Neuronal stem cell (in vitro differentiated cells): ENCODE data around the gene RNF157.

ENCODE experiments used
- DNase-seq: peaks from one replicate; pipeline ENCODE4 v3.0.0-alpha.2; 2013; ENCODE audit warnings: low spot score
- H2AFZ ChIP-seq: one replicate; pipeline ENCODE4 v1.6.1; 2013; ENCODE audit warnings: mild to moderate bottlenecking, low read length, inconsistent platforms
- H2AK5ac ChIP-seq: 2 replicates; pipeline ENCODE4 v1.6.1; 2013; ENCODE audit warnings: low read depth, mild to moderate bottlenecking, inconsistent platforms, low read length, moderate library complexity, mixed read lengths
- H2BK120ac ChIP-seq: 2 replicates; pipeline ENCODE4 v1.6.1; 2013; ENCODE audit warnings: low read depth, mild to moderate bottlenecking, inconsistent platforms, low read length, moderate library complexity, mixed read lengths
- H2BK12ac ChIP-seq: one replicate; pipeline ENCODE4 v1.6.1; 2013; ENCODE audit warnings: low read length, inconsistent platforms
- H2BK15ac ChIP-seq: 2 replicates; pipeline ENCODE4 v1.6.1; 2013; ENCODE audit warnings: mild to moderate bottlenecking, low read length, inconsistent platforms, mixed read lengths
- H2BK5ac ChIP-seq: one replicate; pipeline ENCODE4 v1.6.1; 2013; ENCODE audit warnings: inconsistent platforms, mild to moderate bottlenecking, low read length, moderate library complexity
- H3K14ac ChIP-seq: one replicate; pipeline ENCODE4 v1.6.1; 2013; ENCODE audit warnings: low read length, inconsistent platforms
- H3K18ac ChIP-seq: 2 replicates; pipeline ENCODE4 v1.6.1; 2013; ENCODE audit warnings: low read length, inconsistent platforms
- H3K23ac ChIP-seq: 2 replicates; pipeline ENCODE4 v1.6.1; 2013; ENCODE audit warnings: low read depth, mild to moderate bottlenecking, mixed read lengths, low read length, inconsistent platforms; ENCODE audit not compliant: poor library complexity
- H3K27ac ChIP-seq: replicated peaks from 3 replicates; pipeline ENCODE4 v1.5.1; 2013; ENCODE audit warnings: low read length, inconsistent platforms
- H3K27me3 ChIP-seq, 3 experiments: 2 replicates each; pipeline ENCODE4 v1.6.1; 2013; ENCODE audit warnings: low read length in 3 of 3, mild to moderate bottlenecking in 2 of 3, inconsistent platforms in 1 of 3, low read depth in 1 of 3, mixed read lengths in 1 of 3, moderate library complexity in 1 of 3; ENCODE audit not compliant: control insufficient read depth in 3 of 3, insufficient read depth in 3 of 3
- H3K36me3 ChIP-seq, 2 donors: replicated peaks in 1 of 2; 2 replicates each; pipeline ENCODE4 v1.6.1; 2013; ENCODE audit warnings: low read length in 2 of 2; ENCODE audit not compliant: control insufficient read depth in 2 of 2, insufficient read depth in 2 of 2
- H3K4ac ChIP-seq: 2 replicates; pipeline ENCODE4 v1.6.1; 2013; ENCODE audit warnings: inconsistent platforms, mild to moderate bottlenecking, low read length, moderate library complexity
- H3K4me1 ChIP-seq, 2 donors: 1 replicate in 1 of 2; 2 replicates in 1 of 2; pipeline ENCODE4 v1.6.1; 2013; ENCODE audit warnings: low read length in 2 of 2, low read depth in 1 of 2; ENCODE audit not compliant: control insufficient read depth in 2 of 2, insufficient read depth in 1 of 2
- H3K4me2 ChIP-seq: one replicate; pipeline ENCODE4 v1.6.1; 2013; ENCODE audit warnings: mild to moderate bottlenecking, low read length, inconsistent platforms; ENCODE audit not compliant: insufficient read depth, poor library complexity, severe bottlenecking
- H3K4me3 ChIP-seq, 2 donors: 2 replicates each; pipeline ENCODE4 v1.5.1; 2013; ENCODE audit warnings: low read length in 2 of 2, mild to moderate bottlenecking in 2 of 2, inconsistent platforms in 1 of 2, moderate library complexity in 1 of 2
- H3K79me1 ChIP-seq: one replicate; pipeline ENCODE4 v1.6.1; 2013; ENCODE audit warnings: low read depth, mild to moderate bottlenecking, inconsistent platforms, low read length, moderate library complexity
- H3K9ac ChIP-seq: one replicate; pipeline ENCODE4 v1.6.1; 2013; ENCODE audit warnings: mild to moderate bottlenecking, low read depth, low read length, inconsistent platforms; ENCODE audit not compliant: poor library complexity
- H3K9me3 ChIP-seq, 2 donors: replicated peaks in 1 of 2; 2 replicates each; pipeline versions ENCODE3 to v1.6.1; 2013; ENCODE audit warnings: low read length in 2 of 2, mild to moderate bottlenecking in 2 of 2, inconsistent platforms in 1 of 2, low read depth in 1 of 2, mixed read lengths in 1 of 2, moderate library complexity in 1 of 2; ENCODE audit not compliant: control insufficient read depth in 2 of 2, insufficient read depth in 1 of 2
- H4K8ac ChIP-seq: one replicate; pipeline ENCODE4 v1.6.1; 2013; ENCODE audit warnings: low read depth, mild to moderate bottlenecking, inconsistent platforms, low read length, moderate library complexity
- H4K91ac ChIP-seq: one replicate; pipeline ENCODE4 v1.6.1; 2013; ENCODE audit warnings: low read length, low read depth, mild to moderate bottlenecking, inconsistent platforms; ENCODE audit not compliant: poor library complexity
- WGBS, 2 donors: extraction: QIAGEN DNeasy Blood & Tissue Kit; methylation state at CpG; one replicate each; pipeline ENCODE4 v1.1.7; 2013; ENCODE audit warnings: missing lambda C conversion rate in 2 of 2, mixed read lengths in 1 of 2; ENCODE audit not compliant: insufficient read length in 2 of 2, insufficient replicate concordance in 1 of 2; ENCODE audit errors: extremely low coverage in 2 of 2; 5-methylcytosine and 5-hydroxymethylcytosine counted together

The RNF157 gene

DNA sequence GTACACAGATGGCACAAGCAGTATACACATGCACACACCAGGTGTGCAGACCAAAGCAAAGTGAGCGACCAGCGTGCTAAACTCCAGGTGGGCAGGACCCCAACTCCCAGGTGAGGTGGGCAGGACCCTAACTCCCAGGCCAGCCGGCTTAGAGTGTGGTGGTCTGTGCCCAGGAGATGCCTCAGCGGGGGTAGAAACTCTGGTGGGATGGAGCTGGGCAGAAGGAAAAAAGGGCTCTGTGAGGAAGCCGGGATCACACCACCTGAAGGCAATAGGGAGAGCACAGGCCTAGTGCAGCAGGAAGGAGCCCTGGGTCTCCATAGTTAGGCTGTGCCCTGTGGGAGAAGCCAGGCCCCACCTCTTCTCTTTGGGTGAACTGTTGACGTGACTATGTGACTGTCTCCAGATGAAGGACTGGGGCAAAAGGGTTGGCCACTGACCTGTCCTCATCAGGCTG, 97.7 kb downstream of the RNF157 start:
- no peak overlapping the region for H3K27ac ChIP-seq
- H2AFZ ChIP-seq, result no peak overlapping the region
- peaks cover 0 to 5% of the 10 kb centered on the region in 2 donors for H3K9me3 ChIP-seq
- no peak overlapping the region for H2BK15ac ChIP-seq
- peak overlapping the region; percentile 27 for H2AK5ac ChIP-seq
- no CpG with 5 or more reads among the region's 6 CpGs for WGBS, 2 donors
- no peak overlapping the region for H3K23ac ChIP-seq
- H2BK5ac ChIP-seq, result no peak overlapping the region
- H3K9ac ChIP-seq, result no peak overlapping the region
- no peak for DNase-seq
- peaks cover 30 to 52% of the 10 kb centered on the region in 2 donors for H3K4me1 ChIP-seq
- no peak overlapping the region for H2BK120ac ChIP-seq
- no peak overlapping the region for H3K14ac ChIP-seq
- H3K79me1 ChIP-seq, result no peaks in the 10 kb centered on the region
- H3K36me3 ChIP-seq, result peaks cover 3 to 35% of the 10 kb centered on the region in 2 donors
- H3K4me3 ChIP-seq, result no peak overlapping the region
- no peak overlapping the region for H3K18ac ChIP-seq
- H3K27me3 ChIP-seq, result peaks cover 0 to 39% (median 20%) of the 10 kb centered on the region in 3 experiments
- H3K4me2 ChIP-seq, result no peak overlapping the region
- H4K91ac ChIP-seq, result no peak overlapping the region
- no peak overlapping the region for H3K4ac ChIP-seq
- peak overlapping the region; percentile 29 for H4K8ac ChIP-seq
- no peak overlapping the region for H2BK12ac ChIP-seq

DNA sequence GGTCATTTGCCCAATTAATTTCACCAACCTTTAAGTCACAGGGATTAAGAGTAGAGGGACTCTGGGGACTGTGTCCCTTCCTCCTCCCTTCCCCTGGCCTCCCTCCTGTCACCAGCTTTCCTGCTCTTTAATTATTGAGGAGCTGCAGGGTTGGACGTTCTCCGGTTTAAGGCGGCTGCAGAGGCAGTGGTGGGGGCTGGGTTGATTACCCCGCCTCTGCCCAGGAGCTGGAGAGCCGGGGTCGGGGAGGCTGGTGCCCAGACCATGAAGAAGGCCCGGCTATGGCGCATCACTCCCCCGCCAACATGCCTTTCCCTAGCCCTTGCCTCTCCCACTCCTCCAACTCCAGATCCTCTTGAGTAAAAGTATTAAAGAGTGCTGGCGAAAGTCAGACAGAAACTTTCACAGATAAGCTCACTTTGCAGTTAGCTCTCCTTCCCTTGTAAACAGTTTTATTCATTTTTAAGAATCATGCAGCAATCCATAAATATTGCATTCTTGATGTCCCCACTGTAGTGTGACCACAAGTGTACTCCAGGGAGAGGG, 98.2 kb downstream of the RNF157 start:
- no peak overlapping the region for H3K4me3 ChIP-seq
- no peak overlapping the region for H3K18ac ChIP-seq
- H3K4me2 ChIP-seq, result no peak overlapping the region
- WGBS, 2 donors, result no CpG with 5 or more reads among the region's 10 CpGs
- no peak overlapping the region for H3K4ac ChIP-seq
- H3K27ac ChIP-seq, result no peak overlapping the region
- no peak overlapping the region for H3K14ac ChIP-seq
- no peak overlapping the region for H2BK120ac ChIP-seq
- H3K36me3 ChIP-seq, result peaks cover 3 to 30% of the 10 kb centered on the region in 2 donors
- no peak overlapping the region for H3K9ac ChIP-seq
- peaks cover 0 to 44% (median 20%) of the 10 kb centered on the region in 3 experiments for H3K27me3 ChIP-seq
- H2AK5ac ChIP-seq, result no peak overlapping the region
- H3K79me1 ChIP-seq, result peaks cover 2% of the 10 kb centered on the region
- DNase-seq, result no peak
- no peak overlapping the region for H2BK15ac ChIP-seq
- no peak overlapping the region for H2BK12ac ChIP-seq
- H3K9me3 ChIP-seq, result peaks cover 0 to 5% of the 10 kb centered on the region in 2 donors
- no peak overlapping the region for H3K23ac ChIP-seq
- H2BK5ac ChIP-seq, result no peak overlapping the region
- peaks cover 35 to 57% of the 10 kb centered on the region in 2 donors for H3K4me1 ChIP-seq
- no peak overlapping the region for H4K91ac ChIP-seq
- no peak overlapping the region for H4K8ac ChIP-seq
- no peak overlapping the region for H2AFZ ChIP-seq

- no CpG with 5 or more reads among the region's 59 CpGs for WGBS, 2 donors
- H3K27ac ChIP-seq, result no peak within 1 kb of the TSS
- H3K27me3 ChIP-seq, result peaks cover 0 to 48% (median 20%) of the 10 kb centered on the region in 3 experiments
- H3K4me3 ChIP-seq, result peak within 1 kb of the TSS; percentile 52 to 71
- H2AK5ac ChIP-seq, result peak within 1 kb of the TSS; percentile 60
- DNase-seq, result peak; percentile 96
- H3K4me2 ChIP-seq, result peak within 1 kb of the TSS; percentile 100
- peak within 1 kb of the TSS; percentile 94 for H3K18ac ChIP-seq
- peak within 1 kb of the TSS; percentile 39 for H3K23ac ChIP-seq
- H3K14ac ChIP-seq, result no peak within 1 kb of the TSS
- peaks cover 40 to 64% of the 10 kb centered on the region in 2 donors for H3K4me1 ChIP-seq
- no peak within 1 kb of the TSS for H2BK5ac ChIP-seq
- H4K91ac ChIP-seq, result no peak within 1 kb of the TSS
- peak within 1 kb of the TSS; percentile 52 for H2BK120ac ChIP-seq
- H3K9me3 ChIP-seq, result peaks cover 0 to 5% of the 10 kb centered on the region in 2 donors
- peak within 1 kb of the TSS; percentile 51 for H2BK15ac ChIP-seq
- peak within 1 kb of the TSS; percentile 88 for H3K9ac ChIP-seq
- peaks cover 3% of the 10 kb centered on the region for H3K79me1 ChIP-seq
- H2AFZ ChIP-seq, result peak within 1 kb of the TSS; percentile 87
- peak within 1 kb of the TSS; percentile 97 for H2BK12ac ChIP-seq
- H4K8ac ChIP-seq, result no peak within 1 kb of the TSS
- peaks cover 2 to 23% of the 10 kb centered on the region in 2 donors for H3K36me3 ChIP-seq
- H3K4ac ChIP-seq, result no peak within 1 kb of the TSS
Observed at GRCh38 chr17:76141212-76142038, 98.9 kb downstream of the RNF157 start, which contains the start of gene FOXJ1. FOXJ1 (minus strand) TSS chr17:76141245; CDS start chr17:76140395, 850 bp downstream.
